Neural progenitor cell (in vitro differentiated cells): ENCODE measurements around the gene CFAP20DC.
"Not testable (repeated sequence)": the region's sequence is repeated elsewhere in the genome, so short reads cannot be mapped to it uniquely, and the experiment has no call there.

Experiments used
- EZH2 ChIP-seq: fragments of 200-600 bp; sonication (generic); IDR thresholded peaks from 2 replicates; pipeline ENCODE4 v1.6.1; 2017; ENCODE audit warnings: antibody characterized with exemption, mild to moderate bottlenecking, moderate library complexity
- EZH2phosphoT487 ChIP-seq: fragments of 200-600 bp; sonication (generic); IDR thresholded peaks from 2 replicates; pipeline ENCODE4 v1.6.1; 2017; ENCODE audit warnings: antibody characterized with exemption
- TF ChIP-seq, protein P1 (sequence below): fragments of 200-600 bp; sonication (generic); IDR thresholded peaks from 2 replicates; pipeline ENCODE4 v1.5.1; 2017; ENCODE audit warnings: antibody characterized with exemption, mild to moderate bottlenecking

- TF ChIP-seq, protein P1, sequence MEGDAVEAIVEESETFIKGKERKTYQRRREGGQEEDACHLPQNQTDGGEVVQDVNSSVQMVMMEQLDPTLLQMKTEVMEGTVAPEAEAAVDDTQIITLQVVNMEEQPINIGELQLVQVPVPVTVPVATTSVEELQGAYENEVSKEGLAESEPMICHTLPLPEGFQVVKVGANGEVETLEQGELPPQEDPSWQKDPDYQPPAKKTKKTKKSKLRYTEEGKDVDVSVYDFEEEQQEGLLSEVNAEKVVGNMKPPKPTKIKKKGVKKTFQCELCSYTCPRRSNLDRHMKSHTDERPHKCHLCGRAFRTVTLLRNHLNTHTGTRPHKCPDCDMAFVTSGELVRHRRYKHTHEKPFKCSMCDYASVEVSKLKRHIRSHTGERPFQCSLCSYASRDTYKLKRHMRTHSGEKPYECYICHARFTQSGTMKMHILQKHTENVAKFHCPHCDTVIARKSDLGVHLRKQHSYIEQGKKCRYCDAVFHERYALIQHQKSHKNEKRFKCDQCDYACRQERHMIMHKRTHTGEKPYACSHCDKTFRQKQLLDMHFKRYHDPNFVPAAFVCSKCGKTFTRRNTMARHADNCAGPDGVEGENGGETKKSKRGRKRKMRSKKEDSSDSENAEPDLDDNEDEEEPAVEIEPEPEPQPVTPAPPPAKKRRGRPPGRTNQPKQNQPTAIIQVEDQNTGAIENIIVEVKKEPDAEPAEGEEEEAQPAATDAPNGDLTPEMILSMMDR, result not testable (repeated sequence)
- TF ChIP-seq EZH2, EZH2phosphoT487: not testable (repeated sequence)
These were observed 154.1 kb downstream of the CFAP20DC start for GRCh38 chr3:58895678-58896077.
